Measurements from ENCODE around the gene SCN5A.

DNA sequence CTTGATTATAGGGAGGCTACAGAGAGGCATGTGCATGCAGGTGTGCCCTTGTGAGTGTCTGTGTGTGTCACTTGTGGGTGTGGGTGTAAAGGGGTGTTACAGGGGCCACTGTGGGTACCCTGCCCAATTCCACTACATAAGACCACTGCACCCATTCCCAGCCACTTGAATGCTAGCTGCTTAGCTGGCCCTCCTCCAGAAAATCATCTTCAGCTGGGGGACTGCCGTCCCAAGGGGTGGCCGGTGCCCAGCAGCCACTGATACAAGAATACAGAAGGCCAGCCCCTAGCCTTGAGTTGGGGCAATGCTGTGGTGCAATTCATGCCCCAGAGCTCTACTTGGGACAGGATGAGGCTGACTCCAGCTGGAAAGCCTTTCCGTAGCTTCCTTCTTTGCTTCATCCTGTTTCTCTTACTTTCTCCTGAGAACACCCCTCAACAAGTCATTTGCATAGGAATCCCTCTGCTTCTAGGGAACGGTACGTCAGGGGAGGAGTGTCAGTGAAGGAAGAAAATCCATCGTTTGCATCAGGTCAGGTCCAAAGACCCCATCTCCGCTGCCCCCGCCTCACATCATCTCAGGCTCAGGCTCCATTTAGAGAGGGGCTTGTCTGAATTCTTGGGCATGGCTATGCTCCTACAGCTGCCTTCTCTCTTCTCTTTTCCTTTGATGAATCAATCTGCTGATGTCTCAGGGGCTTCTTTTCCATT, 72.0 kb downstream of the SCN5A start:
- TF ChIP-seq, protein P1, sequence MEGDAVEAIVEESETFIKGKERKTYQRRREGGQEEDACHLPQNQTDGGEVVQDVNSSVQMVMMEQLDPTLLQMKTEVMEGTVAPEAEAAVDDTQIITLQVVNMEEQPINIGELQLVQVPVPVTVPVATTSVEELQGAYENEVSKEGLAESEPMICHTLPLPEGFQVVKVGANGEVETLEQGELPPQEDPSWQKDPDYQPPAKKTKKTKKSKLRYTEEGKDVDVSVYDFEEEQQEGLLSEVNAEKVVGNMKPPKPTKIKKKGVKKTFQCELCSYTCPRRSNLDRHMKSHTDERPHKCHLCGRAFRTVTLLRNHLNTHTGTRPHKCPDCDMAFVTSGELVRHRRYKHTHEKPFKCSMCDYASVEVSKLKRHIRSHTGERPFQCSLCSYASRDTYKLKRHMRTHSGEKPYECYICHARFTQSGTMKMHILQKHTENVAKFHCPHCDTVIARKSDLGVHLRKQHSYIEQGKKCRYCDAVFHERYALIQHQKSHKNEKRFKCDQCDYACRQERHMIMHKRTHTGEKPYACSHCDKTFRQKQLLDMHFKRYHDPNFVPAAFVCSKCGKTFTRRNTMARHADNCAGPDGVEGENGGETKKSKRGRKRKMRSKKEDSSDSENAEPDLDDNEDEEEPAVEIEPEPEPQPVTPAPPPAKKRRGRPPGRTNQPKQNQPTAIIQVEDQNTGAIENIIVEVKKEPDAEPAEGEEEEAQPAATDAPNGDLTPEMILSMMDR (conservative IDR thresholded peaks at IDR 0.05 in 1 of 2, IDR thresholded peaks at IDR 0.05 in 1 of 2; ENCODE audit: extremely low read depth in 1 of 2, insufficient read depth in 1 of 2, low read depth in 1 of 2, low read length in 2 of 2): no peak
- no peak for TF ChIP-seq EZH2 (IDR thresholded peaks at IDR 0.05; ENCODE audit: borderline replicate concordance, low read length)

Data from mammary epithelial cell (primary cell).